Hepatic stellate cell (primary cell): Measurements from ENCODE around the gene GZMA.

Experiments used
- DNase-seq: peaks from one replicate; pipeline ENCODE4 v3.0.0; 2011; ENCODE audit warnings: low spot score

Gene GZMA

DNA sequence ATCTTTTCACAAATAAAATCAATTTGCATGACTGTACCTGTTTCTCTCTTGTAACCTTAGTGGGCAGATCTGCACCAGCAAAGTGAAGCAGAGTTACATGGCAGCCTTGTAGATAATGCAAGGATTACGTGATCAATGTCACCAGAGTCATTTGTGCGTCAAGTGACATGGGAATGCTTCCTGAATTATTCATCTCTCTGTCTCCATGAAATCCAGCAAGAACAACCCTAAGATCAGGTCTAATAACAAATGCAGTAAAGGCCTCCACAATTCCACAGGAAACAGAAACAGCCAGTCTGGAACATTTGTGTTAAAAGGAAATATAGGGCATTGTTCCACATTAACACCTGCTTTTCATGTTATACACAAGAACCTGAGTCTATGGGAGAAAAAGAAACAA lies 7.8 kb downstream of the GZMA start:
- DNase-seq: no peak

DNA sequence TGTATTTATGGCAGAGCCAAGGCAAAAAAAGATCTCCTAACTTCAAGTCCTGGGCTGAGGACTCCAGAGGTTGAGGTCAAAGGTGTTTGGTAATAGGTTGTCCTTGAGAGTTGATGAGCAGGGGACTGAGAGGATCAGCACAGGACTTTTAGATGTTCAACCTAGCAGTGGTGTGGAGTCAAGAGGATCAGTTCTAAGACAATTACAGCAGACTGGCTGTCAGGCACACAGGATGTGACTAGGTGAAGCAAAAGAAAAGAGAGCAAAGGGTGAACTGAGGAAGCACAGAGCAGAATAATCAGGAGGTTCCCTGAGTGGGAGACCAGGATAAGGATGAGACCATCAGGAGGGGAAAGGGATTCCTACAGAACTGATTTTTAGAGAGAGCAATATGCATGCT lies 10.9 kb downstream of the GZMA start:
- DNase-seq: no peak

DNA sequence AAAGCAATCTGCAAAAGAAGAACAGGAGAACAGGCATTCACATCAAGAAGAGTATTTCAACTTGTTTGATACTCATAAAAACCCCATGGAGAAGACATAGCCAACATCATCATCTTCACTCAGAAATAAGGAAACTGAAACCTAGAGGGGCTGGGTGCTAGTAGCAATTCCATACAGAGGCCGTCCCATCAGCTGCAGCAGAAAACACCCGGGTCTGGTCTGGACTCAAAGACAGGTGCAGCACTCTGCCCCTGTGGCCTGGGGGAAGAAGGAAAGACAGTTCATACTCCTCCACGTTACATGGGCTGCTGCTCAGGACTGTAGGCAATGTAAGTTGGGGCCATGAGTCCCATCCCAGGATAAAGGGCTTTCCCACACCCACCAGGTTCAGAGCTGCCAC lies 11.6 kb downstream of the GZMA start:
- no peak for DNase-seq

DNA sequence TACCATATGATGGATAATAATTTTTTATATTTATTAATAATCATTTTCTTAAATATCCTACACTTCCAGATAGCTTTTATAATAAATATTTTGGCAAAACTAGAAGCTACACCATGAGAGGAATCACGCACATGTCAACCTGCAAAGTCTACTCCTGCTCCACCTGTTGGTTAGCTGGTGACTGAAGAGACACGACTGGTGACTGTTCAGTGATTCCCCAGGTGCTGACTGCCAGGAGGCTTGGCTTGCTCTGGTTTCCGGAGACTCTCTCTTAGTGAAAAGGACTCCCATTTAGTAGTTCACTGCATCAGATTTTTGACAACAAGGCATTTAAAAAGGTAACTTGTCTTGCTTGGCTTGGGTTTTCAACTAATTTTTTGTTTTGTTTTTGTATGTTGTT lies 20.9 kb downstream of the GZMA start:
- no peak for DNase-seq

- no peak for DNase-seq
Measured at GRCh38 chr5:55134053-55134722, 31.7 kb downstream of the GZMA start.

DNA sequence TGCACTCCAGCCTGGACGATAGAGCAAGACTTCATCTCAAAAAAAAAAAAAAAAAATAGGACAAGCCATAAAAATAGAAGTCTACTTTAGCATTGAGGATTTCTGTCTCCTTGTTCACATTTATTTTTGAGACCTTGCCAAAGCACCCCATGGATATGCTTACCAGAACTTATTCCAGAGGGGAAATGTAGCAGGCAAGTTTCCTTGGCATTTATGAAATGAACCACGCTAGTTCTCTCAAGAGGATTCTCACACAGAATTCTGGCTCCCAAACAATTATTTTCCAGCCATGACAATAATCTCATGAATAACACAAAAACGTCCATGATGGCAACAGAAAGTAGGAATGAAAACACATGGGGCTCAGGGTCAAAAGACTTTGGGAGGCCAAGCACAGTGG lies 34.1 kb downstream of the GZMA start:
- DNase-seq: no peak

GRCh38 chr5:55140908-55141665 lies 38.6 kb downstream of the GZMA start:
- DNase-seq: no peak

- no peak for DNase-seq
Measured at GRCh38 chr5:55141945-55142690, 39.7 kb downstream of the GZMA start.

GRCh38 chr5:55143624-55144023 lies 41.2 kb downstream of the GZMA start:
- no peak for DNase-seq

DNA sequence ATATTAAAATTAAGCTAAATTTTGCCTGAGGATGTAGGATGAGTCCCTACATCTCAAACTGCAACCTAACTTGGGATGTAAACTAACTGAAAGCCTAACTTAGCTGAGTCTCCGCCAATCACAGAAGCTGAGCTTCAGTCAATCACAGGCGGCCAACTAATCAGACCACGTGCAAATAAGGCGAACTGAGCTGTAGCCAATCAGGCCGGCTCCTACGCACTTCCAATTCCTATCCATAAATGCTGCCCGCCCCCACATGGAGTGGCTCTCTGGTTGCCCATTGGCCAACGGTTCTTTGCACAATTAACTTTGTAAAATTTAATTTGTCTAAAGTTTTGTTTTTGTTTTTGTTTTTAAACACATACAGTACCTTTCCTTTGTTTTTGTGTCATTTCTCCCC lies 43.6 kb downstream of the GZMA start:
- no peak for DNase-seq

GRCh38 chr5:55146543-55147151 lies 44.2 kb downstream of the GZMA start:
- peak; percentile 63 for DNase-seq

DNA sequence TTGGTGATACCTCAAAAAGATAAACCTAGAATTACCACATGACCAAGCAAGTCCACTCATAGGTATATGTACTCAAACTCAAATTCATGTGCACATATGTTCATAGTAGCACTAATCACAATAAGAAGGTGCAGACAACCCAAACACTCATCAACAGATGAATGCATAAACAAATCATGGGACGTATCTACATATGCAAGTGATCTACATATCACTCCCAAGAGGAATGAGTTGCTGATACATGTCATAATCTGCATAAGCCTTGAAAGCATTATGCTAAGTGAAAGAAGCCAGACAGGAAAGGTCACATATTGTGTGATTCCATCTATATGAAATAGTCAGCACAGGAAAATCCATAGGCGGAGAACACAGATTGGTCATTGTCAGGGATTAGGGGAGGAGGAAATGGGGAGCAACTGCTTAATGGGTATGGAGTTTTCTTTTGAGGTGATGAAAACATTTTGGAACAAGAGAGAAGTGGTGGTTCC lies 46.9 kb downstream of the GZMA start:
- no peak for DNase-seq

DNA sequence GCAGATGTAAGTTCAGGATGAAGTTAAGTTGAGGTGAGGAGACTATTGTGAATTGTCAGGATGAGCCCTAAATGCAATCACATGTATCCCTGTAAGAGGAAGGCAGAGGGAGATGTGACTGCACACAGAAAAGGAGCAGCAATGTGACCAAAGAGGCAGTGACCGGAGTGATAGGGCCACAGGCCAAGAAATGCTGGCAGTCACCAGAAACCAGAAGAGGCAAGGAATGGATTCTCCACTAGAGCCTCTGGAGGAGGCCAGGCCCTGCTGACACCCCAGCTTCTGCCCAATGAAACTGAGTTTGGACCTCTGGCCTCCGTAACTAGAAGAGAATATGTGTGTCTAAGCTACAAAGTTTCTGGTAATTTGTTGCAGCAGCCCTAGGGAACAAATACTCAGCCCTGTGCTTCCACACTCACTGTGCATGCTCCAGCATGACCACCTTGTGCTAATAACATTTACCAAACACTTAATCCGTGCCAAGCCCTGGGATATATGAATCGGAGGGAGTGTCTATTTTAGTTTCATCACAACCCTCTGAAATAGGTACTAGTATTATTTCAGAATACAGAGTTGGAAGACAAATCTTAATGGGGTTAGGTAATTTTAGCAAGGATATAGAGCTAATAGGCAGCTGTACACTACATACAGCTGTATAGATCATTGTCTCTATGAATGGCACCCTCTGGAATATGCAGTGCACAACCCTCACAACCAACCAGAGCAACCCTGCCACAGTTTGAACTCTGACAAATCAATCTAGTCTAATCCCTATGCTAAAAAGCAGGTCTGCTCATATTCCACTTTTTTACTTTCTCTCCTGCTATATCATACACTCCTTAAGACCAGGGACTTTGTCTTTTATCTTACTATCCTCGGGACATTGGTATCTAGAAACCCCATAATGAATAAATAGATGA lies 49.7 kb downstream of the GZMA start:
- no peak for DNase-seq

DNA sequence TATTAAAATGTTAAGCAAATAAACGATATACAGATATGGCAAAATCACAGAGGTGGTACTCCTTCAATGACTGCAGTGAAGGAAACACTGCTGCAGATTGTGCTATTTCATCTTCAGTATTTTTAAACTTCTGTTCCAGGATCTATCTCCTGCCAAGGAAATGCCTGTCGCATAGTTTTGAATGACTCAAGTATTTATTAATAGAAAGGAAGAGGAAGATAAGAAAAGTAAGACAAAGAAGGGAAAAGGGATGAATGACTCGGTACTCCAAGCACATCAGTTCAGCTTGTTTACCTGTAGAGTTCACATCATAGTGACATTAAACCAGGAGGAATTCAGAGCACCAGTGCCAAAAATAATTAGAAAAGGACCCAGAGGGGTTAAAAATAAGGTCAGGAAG lies 52.4 kb downstream of the GZMA start:
- DNase-seq: peak; percentile 46
